Nephron progenitor cell (in vitro differentiated cells): Measurements from ENCODE around the gene STARD3NL.

Source experiments
- DNase-seq: peaks from one replicate; pipeline ENCODE4 v3.0.0; 2021
- H3K27ac Mint-ChIP-seq: 2 replicates; pipeline ENCODE4 v1.8.0; 2021; ENCODE audit warnings: mild to moderate bottlenecking, moderate library complexity, mixed read lengths
- H3K27me3 Mint-ChIP-seq: 2 replicates; pipeline ENCODE4 v1.8.0; 2021; ENCODE audit warnings: mild to moderate bottlenecking, low read depth, mixed read lengths; ENCODE audit not compliant: poor library complexity
- H3K36me3 Mint-ChIP-seq: 2 replicates; pipeline ENCODE4 v1.8.0; 2021; ENCODE audit warnings: low read depth, mixed read lengths
- H3K4me1 Mint-ChIP-seq: 2 replicates; pipeline ENCODE4 v1.8.0; 2021; ENCODE audit warnings: mixed read lengths
- H3K4me3 Mint-ChIP-seq: 2 replicates; pipeline ENCODE4 v1.8.0; 2021; ENCODE audit warnings: mild to moderate bottlenecking, moderate library complexity, mixed read lengths
- H3K9me3 Mint-ChIP-seq: 2 replicates; pipeline ENCODE4 v1.8.0; 2021; ENCODE audit warnings: mild to moderate bottlenecking, moderate library complexity, mixed read lengths
- CTCF ChIP-seq: fragments of 200-600 bp; sonication (generic); IDR thresholded peaks from 2 replicates; pipeline ENCODE4 v1.5.0; 2021; ENCODE audit warnings: antibody characterized with exemption

STARD3NL gene

GRCh38 chr7:38147005-38147404 lies 31.0 kb upstream of the STARD3NL start:
- TF ChIP-seq CTCF, result no peak
- H3K27me3 Mint-ChIP-seq, result peaks cover 7% of the 10 kb centered on the region
- H3K36me3 Mint-ChIP-seq, result no peaks in the 10 kb centered on the region
- no peak for DNase-seq
- no peak overlapping the region for H3K27ac Mint-ChIP-seq
- H3K4me1 Mint-ChIP-seq, result no peaks in the 10 kb centered on the region
- H3K9me3 Mint-ChIP-seq, result no peaks in the 10 kb centered on the region
- no peak overlapping the region for H3K4me3 Mint-ChIP-seq

GRCh38 chr7:38151556-38151955 lies 26.5 kb upstream of the STARD3NL start:
- Mint-ChIP-seq H3K36me3 (no peaks in the 10 kb centered on the region), H3K27ac (peak overlapping the region; percentile 26), H3K27me3 (peaks cover 11% of the 10 kb centered on the region), H3K9me3 (peaks cover 22% of the 10 kb centered on the region), H3K4me1 (no peaks in the 10 kb centered on the region), H3K4me3 (no peak overlapping the region)
- no peak for TF ChIP-seq CTCF
- no peak for DNase-seq

GRCh38 chr7:38153515-38153914 lies 24.5 kb upstream of the STARD3NL start:
- H3K9me3 Mint-ChIP-seq, result peaks cover 25% of the 10 kb centered on the region
- H3K36me3 Mint-ChIP-seq, result no peaks in the 10 kb centered on the region
- H3K4me1 Mint-ChIP-seq, result no peaks in the 10 kb centered on the region
- no peak overlapping the region for H3K4me3 Mint-ChIP-seq
- no peak for TF ChIP-seq CTCF
- no peak overlapping the region for H3K27ac Mint-ChIP-seq
- H3K27me3 Mint-ChIP-seq, result peaks cover 14% of the 10 kb centered on the region
- no peak for DNase-seq

DNA sequence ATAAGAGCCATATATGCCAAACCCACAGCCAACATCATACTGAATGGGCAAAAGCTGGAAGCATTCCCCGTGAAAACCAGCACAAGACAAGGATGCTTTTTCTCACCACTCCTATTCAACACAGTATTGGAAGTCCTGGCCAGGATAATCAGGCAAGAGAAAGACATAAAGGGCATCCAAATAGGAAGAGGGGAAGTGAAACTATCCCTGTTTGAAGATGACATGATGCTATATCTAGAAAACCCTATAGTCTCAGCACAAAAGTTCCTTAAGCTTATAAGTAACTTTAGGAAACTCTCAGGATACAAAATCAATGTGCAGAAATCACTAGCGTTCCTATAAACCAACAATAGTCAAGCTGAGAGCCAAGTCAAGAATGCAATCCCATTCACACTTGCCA lies 23.8 kb upstream of the STARD3NL start:
- Mint-ChIP-seq H3K27ac (no peak overlapping the region), H3K36me3 (no peaks in the 10 kb centered on the region), H3K9me3 (peaks cover 25% of the 10 kb centered on the region), H3K4me1 (no peaks in the 10 kb centered on the region), H3K27me3 (peaks cover 8% of the 10 kb centered on the region), H3K4me3 (no peak overlapping the region)
- no peak for TF ChIP-seq CTCF
- DNase-seq, result no peak

DNA sequence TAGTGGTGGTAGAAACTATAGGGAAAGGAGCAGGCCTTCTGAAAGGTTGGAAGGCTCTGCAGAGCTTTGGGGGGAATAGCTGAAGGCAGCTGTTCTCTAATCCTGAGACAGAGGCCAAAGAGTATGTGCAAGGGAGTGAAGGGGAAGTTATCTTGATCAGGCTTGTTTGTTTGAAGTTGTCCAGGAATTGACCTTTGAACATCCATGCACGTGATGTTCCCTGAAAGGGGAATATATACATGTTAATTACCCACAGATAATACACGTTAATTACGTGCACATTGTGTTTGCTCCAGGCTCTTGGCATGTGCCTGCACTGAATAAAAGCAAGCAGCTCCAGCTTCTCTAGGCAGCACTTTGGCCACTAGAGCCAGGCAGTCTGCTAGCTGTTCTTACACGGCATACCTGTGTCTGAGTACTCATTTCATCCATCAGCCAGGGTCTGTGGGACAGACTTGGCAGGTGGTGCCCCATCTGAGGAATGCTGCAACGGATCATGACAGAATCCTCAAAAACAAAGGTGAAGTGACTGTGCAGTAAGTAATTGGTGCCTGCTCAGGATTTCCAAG lies 18.0 kb upstream of the STARD3NL start:
- no peaks in the 10 kb centered on the region for H3K4me1 Mint-ChIP-seq
- H3K9me3 Mint-ChIP-seq, result peaks cover 50% of the 10 kb centered on the region
- H3K27ac Mint-ChIP-seq, result no peak overlapping the region
- H3K27me3 Mint-ChIP-seq, result peaks cover 7% of the 10 kb centered on the region
- no peak overlapping the region for H3K4me3 Mint-ChIP-seq
- DNase-seq, result no peak
- H3K36me3 Mint-ChIP-seq, result no peaks in the 10 kb centered on the region
- no peak for TF ChIP-seq CTCF

DNA sequence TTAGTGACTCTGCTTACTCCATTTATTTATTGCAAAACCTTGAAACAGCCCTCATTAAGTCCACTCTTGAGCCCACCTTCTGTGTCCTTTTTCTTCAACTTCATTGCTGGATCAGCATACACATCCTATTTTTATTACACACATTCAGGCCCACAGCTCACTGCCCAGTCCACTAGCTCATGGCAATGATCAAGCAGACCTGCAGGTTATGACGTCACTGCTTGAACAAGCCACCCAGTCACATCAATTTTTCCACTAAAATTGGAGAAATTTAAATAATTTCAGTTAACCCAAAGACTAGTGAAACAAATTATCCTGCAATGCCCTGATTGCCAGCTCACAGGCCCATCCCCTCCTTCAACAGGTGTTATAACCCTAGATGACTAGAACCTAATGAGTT lies 16.0 kb upstream of the STARD3NL start:
- TF ChIP-seq CTCF, result no peak
- DNase-seq, result no peak
- no peaks in the 10 kb centered on the region for H3K36me3 Mint-ChIP-seq
- H3K27ac Mint-ChIP-seq, result no peak overlapping the region
- no peaks in the 10 kb centered on the region for H3K4me1 Mint-ChIP-seq
- no peak overlapping the region for H3K4me3 Mint-ChIP-seq
- H3K9me3 Mint-ChIP-seq, result peaks cover 35% of the 10 kb centered on the region
- peaks cover 3% of the 10 kb centered on the region for H3K27me3 Mint-ChIP-seq
